A549 (cell line): ENCODE measurements around the gene FBN3.

Experiments used
- EP300 ChIP-seq, 2 experiments: fragments of >200 bp; sonication (Bioruptor Twin); formaldehyde crosslinking; IDR thresholded peaks; 2 replicates in 1 of 2; 3 replicates in 1 of 2; pipeline ENCODE4 v1.6.1; 2016 to 2017
- JUN ChIP-seq, 2 experiments: fragments of >200 bp; sonication (Bioruptor Twin); formaldehyde crosslinking; IDR thresholded peaks; 2 replicates in 1 of 2; 3 replicates in 1 of 2; pipeline ENCODE4 v1.6.1; 2016 to 2017
- POLR2A ChIP-seq: IDR thresholded peaks from 2 replicates; pipeline ENCODE4 v1.6.1; 2012; ENCODE audit warnings: mild to moderate bottlenecking, low read length
- TF ChIP-seq, protein P1 (sequence below): fragments of >200 bp; sonication (Bioruptor Twin); formaldehyde crosslinking; IDR thresholded peaks from 3 replicates; pipeline ENCODE4 v1.5.1; 2016
- TF ChIP-seq, protein P2 (sequence below): fragments of 200-600 bp; sonication (generic); IDR thresholded peaks from 2 replicates; pipeline ENCODE4 v1.6.1; 2016; ENCODE audit warnings: antibody characterized with exemption, mild to moderate bottlenecking, moderate library complexity

DNA sequence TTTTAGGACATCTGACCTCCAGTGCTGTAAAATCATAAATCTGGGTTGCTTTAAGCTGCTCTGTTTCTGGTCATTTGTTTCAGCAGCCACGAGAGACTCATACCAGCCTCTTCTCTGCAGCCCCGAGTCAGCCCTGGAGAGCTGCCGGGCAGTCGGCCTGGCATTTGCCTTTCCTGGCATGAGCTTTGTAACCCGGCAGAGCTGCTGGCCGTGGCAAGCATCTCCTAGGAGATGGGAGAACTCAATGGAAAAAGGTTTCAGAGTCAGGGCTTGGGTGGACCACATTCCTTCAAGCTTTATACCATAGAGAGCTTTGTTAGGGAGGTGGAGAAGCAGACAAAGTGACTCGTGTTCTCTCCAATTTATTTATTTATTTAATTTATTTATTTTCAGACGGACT lies 118.4 kb downstream of the FBN3 start:
- TF ChIP-seq, protein P1, sequence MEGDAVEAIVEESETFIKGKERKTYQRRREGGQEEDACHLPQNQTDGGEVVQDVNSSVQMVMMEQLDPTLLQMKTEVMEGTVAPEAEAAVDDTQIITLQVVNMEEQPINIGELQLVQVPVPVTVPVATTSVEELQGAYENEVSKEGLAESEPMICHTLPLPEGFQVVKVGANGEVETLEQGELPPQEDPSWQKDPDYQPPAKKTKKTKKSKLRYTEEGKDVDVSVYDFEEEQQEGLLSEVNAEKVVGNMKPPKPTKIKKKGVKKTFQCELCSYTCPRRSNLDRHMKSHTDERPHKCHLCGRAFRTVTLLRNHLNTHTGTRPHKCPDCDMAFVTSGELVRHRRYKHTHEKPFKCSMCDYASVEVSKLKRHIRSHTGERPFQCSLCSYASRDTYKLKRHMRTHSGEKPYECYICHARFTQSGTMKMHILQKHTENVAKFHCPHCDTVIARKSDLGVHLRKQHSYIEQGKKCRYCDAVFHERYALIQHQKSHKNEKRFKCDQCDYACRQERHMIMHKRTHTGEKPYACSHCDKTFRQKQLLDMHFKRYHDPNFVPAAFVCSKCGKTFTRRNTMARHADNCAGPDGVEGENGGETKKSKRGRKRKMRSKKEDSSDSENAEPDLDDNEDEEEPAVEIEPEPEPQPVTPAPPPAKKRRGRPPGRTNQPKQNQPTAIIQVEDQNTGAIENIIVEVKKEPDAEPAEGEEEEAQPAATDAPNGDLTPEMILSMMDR: no peak
- no peak for TF ChIP-seq EP300 (IDR thresholded peaks at IDR 0.05)
- TF ChIP-seq, protein P2, sequence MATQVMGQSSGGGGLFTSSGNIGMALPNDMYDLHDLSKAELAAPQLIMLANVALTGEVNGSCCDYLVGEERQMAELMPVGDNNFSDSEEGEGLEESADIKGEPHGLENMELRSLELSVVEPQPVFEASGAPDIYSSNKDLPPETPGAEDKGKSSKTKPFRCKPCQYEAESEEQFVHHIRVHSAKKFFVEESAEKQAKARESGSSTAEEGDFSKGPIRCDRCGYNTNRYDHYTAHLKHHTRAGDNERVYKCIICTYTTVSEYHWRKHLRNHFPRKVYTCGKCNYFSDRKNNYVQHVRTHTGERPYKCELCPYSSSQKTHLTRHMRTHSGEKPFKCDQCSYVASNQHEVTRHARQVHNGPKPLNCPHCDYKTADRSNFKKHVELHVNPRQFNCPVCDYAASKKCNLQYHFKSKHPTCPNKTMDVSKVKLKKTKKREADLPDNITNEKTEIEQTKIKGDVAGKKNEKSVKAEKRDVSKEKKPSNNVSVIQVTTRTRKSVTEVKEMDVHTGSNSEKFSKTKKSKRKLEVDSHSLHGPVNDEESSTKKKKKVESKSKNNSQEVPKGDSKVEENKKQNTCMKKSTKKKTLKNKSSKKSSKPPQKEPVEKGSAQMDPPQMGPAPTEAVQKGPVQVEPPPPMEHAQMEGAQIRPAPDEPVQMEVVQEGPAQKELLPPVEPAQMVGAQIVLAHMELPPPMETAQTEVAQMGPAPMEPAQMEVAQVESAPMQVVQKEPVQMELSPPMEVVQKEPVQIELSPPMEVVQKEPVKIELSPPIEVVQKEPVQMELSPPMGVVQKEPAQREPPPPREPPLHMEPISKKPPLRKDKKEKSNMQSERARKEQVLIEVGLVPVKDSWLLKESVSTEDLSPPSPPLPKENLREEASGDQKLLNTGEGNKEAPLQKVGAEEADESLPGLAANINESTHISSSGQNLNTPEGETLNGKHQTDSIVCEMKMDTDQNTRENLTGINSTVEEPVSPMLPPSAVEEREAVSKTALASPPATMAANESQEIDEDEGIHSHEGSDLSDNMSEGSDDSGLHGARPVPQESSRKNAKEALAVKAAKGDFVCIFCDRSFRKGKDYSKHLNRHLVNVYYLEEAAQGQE: no peak
- TF ChIP-seq POLR2A: no peak
- TF ChIP-seq JUN (IDR thresholded peaks at IDR 0.05): no peak
